K562 (cell line): ENCODE results near the gene GALNT5. TPM values are rescaled to one million over a fixed set of nuclear protein-coding genes. Genes with fewer than 3 reads are reported as not detected.

Source experiments
- ATAC-seq: fragments of 200-7000 bp; cut with Tn5 transposase; 3 replicates; pipeline ENCODE4 v1.9.1; 2020; ENCODE audit warnings: moderate library complexity
- BruUV-seq: library from RNA; stranded (reverse); fragments of 400-500 nt; replicated peaks from 2 replicates; lab custom pipeline; 2021; lab: Mats Ljungman, UMichigan
- CTCF ChIA-PET: fragments of 300-600 bp; formaldehyde crosslinking; extraction: SDS; loops from one replicate; lab custom pipeline; 2021; ENCODE audit warnings: low intra/inter-chr PET ratio; lab: Yijun Ruan, JAX
- POLR2A ChIA-PET: fragments of 300-600, 350-650 bp; sonication (Branson Sonifier 250); formaldehyde crosslinking; extraction: SDS; loops from one replicate; lab custom pipeline; 2021; ENCODE audit warnings: antibody characterized with exemption, inconsistent platforms; lab: Yijun Ruan, JAX
- DNase-seq, 4 experiments: peaks; one replicate each; pipeline versions ENCODE4 v3.0.0 to v3.0.0-alpha.2; 2011 to 2018; ENCODE audit warnings: low spot score in 3 of 4, mixed read lengths in 3 of 4; ENCODE audit errors: extremely low read depth in 1 of 4
- FAIRE-seq: peaks from 2 replicates; lab custom pipeline; 2011; peaks lifted over from hg19 to GRCh38; lab: Jason Lieb, UNC
- H2AFZ ChIP-seq: 2 replicates; pipeline ENCODE4 v1.6.0; 2011; ENCODE audit warnings: low read depth, low read length, control low read depth, inconsistent platforms
- H3K27ac ChIP-seq: fragments of 200-600 bp; 3 replicates; pipeline ENCODE4 v1.8.0; 2011; ENCODE audit warnings: low read depth, mild to moderate bottlenecking, control low read depth, inconsistent platforms, low read length, moderate library complexity, mixed read lengths; ENCODE audit errors: extremely low read depth
- H3K27me3 ChIP-seq, 2 experiments: fragments of 300-600 bp in 1 of 2; 2 replicates in 1 of 2; 3 replicates in 1 of 2; pipeline versions ENCODE4 v1.6.0 to v1.8.0; 2011; ENCODE audit warnings: inconsistent platforms in 2 of 2, low read length in 2 of 2, mild to moderate bottlenecking in 1 of 2, mixed read lengths in 1 of 2, moderate library complexity in 1 of 2; ENCODE audit not compliant: control insufficient read depth in 2 of 2, insufficient read depth in 2 of 2
- H3K36me3 ChIP-seq: fragments of 300-600 bp; 3 replicates; pipeline ENCODE4 v1.8.0; 2011; ENCODE audit warnings: mild to moderate bottlenecking, low read length, inconsistent platforms; ENCODE audit not compliant: control insufficient read depth, insufficient read depth
- H3K4me1 ChIP-seq, 2 experiments: fragments of 200-600 bp in 1 of 2; replicated peaks in 1 of 2; 2 replicates in 1 of 2; 3 replicates in 1 of 2; pipeline versions ENCODE4 v1.5.1 to v1.8.0; 2011; ENCODE audit warnings: inconsistent platforms in 2 of 2, low read length in 2 of 2, mild to moderate bottlenecking in 1 of 2, mixed read lengths in 1 of 2, moderate library complexity in 1 of 2; ENCODE audit not compliant: control insufficient read depth in 2 of 2, insufficient read depth in 2 of 2
- H3K4me2 ChIP-seq: 2 replicates; pipeline ENCODE4 v1.6.1; 2011; ENCODE audit warnings: low read length, control low read depth, inconsistent platforms, mixed read lengths; ENCODE audit not compliant: insufficient read depth
- H3K4me3 ChIP-seq: fragments of 200-600 bp; sonication (generic), shearing (Covaris generic); 2 replicates; pipeline ENCODE4 v1.5.1; 2016; ENCODE audit warnings: control low read depth, inconsistent platforms
- H3K79me2 ChIP-seq: fragments of 200-600 bp; 3 replicates; pipeline ENCODE4 v1.8.0; 2011; ENCODE audit warnings: low read length, inconsistent platforms; ENCODE audit not compliant: control insufficient read depth, insufficient read depth
- H3K9ac ChIP-seq, 2 experiments: 2 replicates each; pipeline versions ENCODE4 v1.6.0 to v1.6.1; 2011; ENCODE audit warnings: low read depth in 2 of 2, low read length in 2 of 2, control low read depth in 1 of 2, inconsistent platforms in 1 of 2, mild to moderate bottlenecking in 1 of 2, mixed read lengths in 1 of 2; ENCODE audit not compliant: insufficient read depth in 1 of 2
- H3K9me1 ChIP-seq: one replicate; pipeline ENCODE4 v1.6.0; 2011; ENCODE audit warnings: inconsistent platforms, mild to moderate bottlenecking, low read length, moderate library complexity; ENCODE audit not compliant: control insufficient read depth, insufficient read depth
- H3K9me3 ChIP-seq: replicated peaks from 2 replicates; pipeline ENCODE4 v1.5.1; 2011; ENCODE audit warnings: low read depth, low read length, inconsistent platforms; ENCODE audit not compliant: control insufficient read depth, insufficient read depth
- H4K20me1 ChIP-seq: replicated peaks from 2 replicates; pipeline ENCODE4 v1.6.1; 2011; ENCODE audit warnings: low read length, inconsistent platforms, mixed read lengths; ENCODE audit not compliant: control insufficient read depth, insufficient read depth
- CBX5 ChIP-seq: IDR thresholded peaks from 2 replicates; pipeline ENCODE4 v1.6.1; 2014; ENCODE audit warnings: low read depth, borderline replicate concordance
- CBX8 ChIP-seq: fragments of 200-600 bp; sonication (generic); IDR thresholded peaks from 2 replicates; pipeline ENCODE4 v1.6.1; 2012; ENCODE audit warnings: borderline replicate concordance, mixed run types, low read depth, mild to moderate bottlenecking, moderate library complexity, mixed read lengths, low read length, control low read depth, inconsistent platforms; ENCODE audit not compliant: poor library complexity, severe bottlenecking; ENCODE audit errors: extremely low read depth
- GATAD2A ChIP-seq: fragments of 450-650 bp; IDR thresholded peaks from 2 replicates; pipeline ENCODE4 v1.6.1; 2017
- KDM5B ChIP-seq: fragments of 200-600 bp; sonication (generic); IDR thresholded peaks from 2 replicates; pipeline ENCODE4 v1.6.1; 2012; ENCODE audit warnings: low read depth, mild to moderate bottlenecking, moderate library complexity, low read length, control low read depth, inconsistent platforms; ENCODE audit not compliant: insufficient replicate concordance
- MBD1 ChIP-seq: fragments of 250-450 bp; sonication (Bioruptor Pico); IDR thresholded peaks from 2 replicates; pipeline ENCODE4 v1.8.0; 2022; ENCODE audit warnings: inconsistent platforms
- RBM34 ChIP-seq: fragments of 200-400 bp; formaldehyde crosslinking; IDR thresholded peaks from 2 replicates; pipeline ENCODE4 v1.6.1; 2018; ENCODE audit warnings: low read length, borderline replicate concordance; ENCODE audit not compliant: insufficient read depth
- RBM39 ChIP-seq: fragments of 200-400 bp; formaldehyde crosslinking; optimal IDR thresholded peaks from 2 replicates; pipeline ENCODE3; 2018; ENCODE audit warnings: low read depth, low read length
- SOX6 ChIP-seq: fragments of 450-650 bp; IDR thresholded peaks from 2 replicates; pipeline ENCODE4 v1.6.1; 2014; ENCODE audit warnings: mild to moderate bottlenecking
- ZBED1 ChIP-seq: IDR thresholded peaks from 2 replicates; pipeline ENCODE4 v1.6.1; 2014
- ZNF354B ChIP-seq: fragments of 250-450 bp; sonication (Bioruptor Pico); IDR thresholded peaks from 2 replicates; pipeline ENCODE4 v1.4.0; 2020
- ZNF778 ChIP-seq: fragments of 450-650 bp; formaldehyde crosslinking; IDR thresholded peaks from 2 replicates; pipeline ENCODE4 v1.4.0; 2020; ENCODE audit warnings: mild to moderate bottlenecking, moderate library complexity
- WGBS: fragments of 100-300 bp; shearing (Covaris generic); methylation state at CpG from one replicate; pipeline ENCODE4 v1.1.6; 2016; ENCODE audit warnings: low coverage, mixed read lengths; ENCODE audit not compliant: insufficient coverage; ENCODE audit errors: missing lambda C conversion rate; 5-methylcytosine and 5-hydroxymethylcytosine counted together
- in situ Hi-C: fragments of 300-500 bp; cut with MboI; formaldehyde crosslinking; loops from 4 replicates; pipeline ENCODE4 v1.15.0; 2018; ENCODE audit warnings: inconsistent platforms, mixed read lengths
- intact Hi-C: fragments of 100-400 bp; cut with micrococcal nuclease; formaldehyde crosslinking; loops from 2 replicates; pipeline ENCODE4 v1.14.2; 2022
- polyA plus RNA-seq, 8 experiments: library from polyadenylated mRNA; depleted of rRNA in 4 of 8; stranded (reverse) in 5 of 8; unstranded in 3 of 8; fragments of >200 nt; fragmentation: Nextera tagmentation in 2 of 8; fragmentation: Illumina TruSeq in 1 of 8; extraction: Ambion mirVana in 2 of 8; extraction: Trizol in 1 of 8; gene quantifications; 2 replicates each; pipeline versions ENCODE4 v1.2.1 to v1.2.3, GENCODE V29; 2011 to 2014; ENCODE audit warnings: inconsistent platforms in 1 of 8, missing spikeins in 1 of 8
- total RNA-seq, 7 experiments: library from RNA; depleted of rRNA in 6 of 7; stranded (reverse); fragments of >200 nt in 6 of 7; fragmentation: Illumina TruSeq in 2 of 7; extraction: Trizol in 2 of 7; gene quantifications; 2 replicates each; pipeline versions ENCODE4 v1.2.1 to v1.2.3, GENCODE V29; 2011 to 2021; ENCODE audit warnings: low replicate concordance in 1 of 7
- TF ChIP-seq, protein P1 (sequence below): fragments of 450-650 bp; formaldehyde crosslinking; IDR thresholded peaks from 2 replicates; pipeline ENCODE4 v1.4.0; 2022; ENCODE audit warnings: missing genetic modification characterization
- TF ChIP-seq, protein P2 (sequence below): fragments of 250-450 bp; sonication (Bioruptor Pico); IDR thresholded peaks from 2 replicates; pipeline ENCODE4 v1.5.0; 2020; ENCODE audit warnings: mild to moderate bottlenecking

Gene GALNT5
- total and polyA plus RNA-seq, 9 of the 15 experiments (the other 6 are each of a cell fraction or from before 2014, with no cell fraction given) = 21.6 to 73.0 (median 54.7) TPM

- H3K9ac ChIP-seq = no peak overlapping the region
- no peak for ATAC-seq
- H3K4me3 ChIP-seq = no peak overlapping the region
- 91% methylated on average over 2 of the region's 2 CpGs for WGBS
- H2AFZ ChIP-seq = no peak overlapping the region
- ChIA-PET POLR2A (interaction anchor here (2.6 kb wide), 1 partner anchor 14 kb away, joined by 5 read pairs; no protein-coding TSS in a partner anchor), CTCF (no interaction called here)
- no peak for DNase-seq
- intact Hi-C loops = no loop called here
- in situ Hi-C loops = no loop called here
- no peak overlapping the region for H3K27ac ChIP-seq
- H3K9me3 ChIP-seq = no peaks in the 10 kb centered on the region
- no peaks in the 10 kb centered on the region for H3K9me1 ChIP-seq
- H4K20me1 ChIP-seq = no peaks in the 10 kb centered on the region
- no peak overlapping the region for H3K4me2 ChIP-seq
- H3K27me3 ChIP-seq = no peaks in the 10 kb centered on the region
- BruUV-seq = no TSS peak
- H3K79me2 ChIP-seq = no peaks in the 10 kb centered on the region
- H3K36me3 ChIP-seq = peaks cover 79% of the 10 kb centered on the region
- no peak for FAIRE-seq
- H3K4me1 ChIP-seq = no peaks in the 10 kb centered on the region
- TF ChIP-seq CBX5 (no peak), RBM39 (no peak), ZNF354B (no peak), KDM5B (no peak), RBM34 (no peak), CBX8 (no peak), GATAD2A (no peak), SOX6 (no peak), MBD1 (no peak), ZBED1 (no peak), ZNF778 (CRISPR knock-in tag) (no peak)
- TF ChIP-seq, protein P1, sequence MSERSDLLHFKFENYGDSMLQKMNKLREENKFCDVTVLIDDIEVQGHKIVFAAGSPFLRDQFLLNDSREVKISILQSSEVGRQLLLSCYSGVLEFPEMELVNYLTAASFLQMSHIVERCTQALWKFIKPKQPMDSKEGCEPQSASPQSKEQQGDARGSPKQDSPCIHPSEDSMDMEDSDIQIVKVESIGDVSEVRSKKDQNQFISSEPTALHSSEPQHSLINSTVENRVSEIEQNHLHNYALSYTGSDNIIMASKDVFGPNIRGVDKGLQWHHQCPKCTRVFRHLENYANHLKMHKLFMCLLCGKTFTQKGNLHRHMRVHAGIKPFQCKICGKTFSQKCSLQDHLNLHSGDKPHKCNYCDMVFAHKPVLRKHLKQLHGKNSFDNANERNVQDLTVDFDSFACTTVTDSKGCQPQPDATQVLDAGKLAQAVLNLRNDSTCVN (CRISPR knock-in tag) = no peak
- TF ChIP-seq, protein P2, sequence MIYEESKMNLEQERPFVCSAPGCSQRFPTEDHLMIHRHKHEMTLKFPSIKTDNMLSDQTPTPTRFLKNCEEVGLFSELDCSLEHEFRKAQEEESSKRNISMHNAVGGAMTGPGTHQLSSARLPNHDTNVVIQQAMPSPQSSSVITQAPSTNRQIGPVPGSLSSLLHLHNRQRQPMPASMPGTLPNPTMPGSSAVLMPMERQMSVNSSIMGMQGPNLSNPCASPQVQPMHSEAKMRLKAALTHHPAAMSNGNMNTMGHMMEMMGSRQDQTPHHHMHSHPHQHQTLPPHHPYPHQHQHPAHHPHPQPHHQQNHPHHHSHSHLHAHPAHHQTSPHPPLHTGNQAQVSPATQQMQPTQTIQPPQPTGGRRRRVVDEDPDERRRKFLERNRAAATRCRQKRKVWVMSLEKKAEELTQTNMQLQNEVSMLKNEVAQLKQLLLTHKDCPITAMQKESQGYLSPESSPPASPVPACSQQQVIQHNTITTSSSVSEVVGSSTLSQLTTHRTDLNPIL (CRISPR knock-in tag) = no peak
Observed at GRCh38 chr2:157309878-157310277, 52.4 kb downstream of the GALNT5 start.
